OCI-LY1 (cell line): ENCODE data around the gene OLFML2B.

Source experiments
- H2AFZ ChIP-seq: fragments of 200-600 bp; sonication (generic), shearing (Covaris generic); 2 replicates; pipeline ENCODE4 v1.6.0; 2014; ENCODE audit warnings: antibody characterized with exemption, mild to moderate bottlenecking, low read length
- H3F3A ChIP-seq: fragments of 200-600 bp; sonication (generic), shearing (Covaris generic); 2 replicates; pipeline ENCODE4 v1.6.0; 2014; ENCODE audit warnings: mild to moderate bottlenecking, antibody characterized with exemption, low read length, moderate library complexity; ENCODE audit not compliant: insufficient read depth
- H3K27ac ChIP-seq: fragments of 200-600 bp; sonication (generic); 2 replicates; pipeline ENCODE4 v1.5.1; 2014; ENCODE audit warnings: low read length, mixed run types, mild to moderate bottlenecking, low read depth; ENCODE audit not compliant: poor library complexity, severe bottlenecking
- H3K27me3 ChIP-seq: fragments of 200-600 bp; sonication (generic); 2 replicates; pipeline ENCODE4 v1.6.0; 2014; ENCODE audit warnings: antibody characterized with exemption, mild to moderate bottlenecking, low read length, moderate library complexity; ENCODE audit not compliant: insufficient read depth
- H3K36me3 ChIP-seq: fragments of 200-600 bp; sonication (generic); 2 replicates; pipeline ENCODE4 v1.6.1; 2014; ENCODE audit warnings: mild to moderate bottlenecking, antibody characterized with exemption, low read length, moderate library complexity, mixed read lengths; ENCODE audit not compliant: insufficient read depth
- H3K4me1 ChIP-seq: fragments of 200-600 bp; sonication (generic); 2 replicates; pipeline ENCODE4 v1.5.1; 2014; ENCODE audit warnings: mild to moderate bottlenecking, low read length, moderate library complexity; ENCODE audit not compliant: insufficient read depth, severe bottlenecking
- H3K4me2 ChIP-seq: fragments of 200-600 bp; sonication (generic), shearing (Covaris generic); 2 replicates; pipeline ENCODE4 v1.6.1; 2014; ENCODE audit warnings: low read length
- H3K4me3 ChIP-seq: fragments of 200-600 bp; sonication (generic); 2 replicates; pipeline ENCODE4 v1.5.1; 2014; ENCODE audit warnings: low read length, low read depth, mild to moderate bottlenecking, mixed read lengths; ENCODE audit not compliant: poor library complexity, severe bottlenecking
- H3K79me2 ChIP-seq: fragments of 200-600 bp; shearing (Covaris generic); 2 replicates; pipeline ENCODE4 v1.6.1; 2016; ENCODE audit warnings: mixed run types, low read length, mixed read lengths; ENCODE audit not compliant: insufficient read depth
- H3K9ac ChIP-seq: fragments of 200-600 bp; sonication (generic), shearing (Covaris generic); 2 replicates; pipeline ENCODE4 v1.6.1; 2014; ENCODE audit warnings: mild to moderate bottlenecking, low read length, mixed read lengths
- H3K9me2 ChIP-seq: fragments of 200-600 bp; sonication (generic), shearing (Covaris generic); 2 replicates; pipeline ENCODE4 v1.6.1; 2014; ENCODE audit warnings: low read depth, mild to moderate bottlenecking, low read length, mixed read lengths
- H3K9me3 ChIP-seq: fragments of 200-600 bp; shearing (Covaris generic); 2 replicates; pipeline ENCODE4 v1.6.1; 2014; ENCODE audit warnings: low read length, mixed read lengths
- H4K20me1 ChIP-seq: fragments of 200-600 bp; sonication (generic), shearing (Covaris generic); 2 replicates; pipeline ENCODE4 v1.6.0; 2016; ENCODE audit warnings: mild to moderate bottlenecking, low read length; ENCODE audit not compliant: insufficient read depth
- EZH2 ChIP-seq: fragments of 200-600 bp; sonication (generic), shearing (Covaris generic); IDR thresholded peaks from 2 replicates; pipeline ENCODE4 v1.8.0; 2017; ENCODE audit warnings: borderline replicate concordance, mixed run types, mild to moderate bottlenecking, antibody characterized with exemption, low read length, moderate library complexity, mixed read lengths
- TF ChIP-seq, protein P1 (sequence below): fragments of 200-600 bp; sonication (generic), shearing (Covaris generic); IDR thresholded peaks from 2 replicates; pipeline ENCODE4 v1.5.1; 2017; ENCODE audit warnings: mild to moderate bottlenecking, antibody characterized with exemption, low read length, moderate library complexity, mixed read lengths

The OLFML2B gene

DNA sequence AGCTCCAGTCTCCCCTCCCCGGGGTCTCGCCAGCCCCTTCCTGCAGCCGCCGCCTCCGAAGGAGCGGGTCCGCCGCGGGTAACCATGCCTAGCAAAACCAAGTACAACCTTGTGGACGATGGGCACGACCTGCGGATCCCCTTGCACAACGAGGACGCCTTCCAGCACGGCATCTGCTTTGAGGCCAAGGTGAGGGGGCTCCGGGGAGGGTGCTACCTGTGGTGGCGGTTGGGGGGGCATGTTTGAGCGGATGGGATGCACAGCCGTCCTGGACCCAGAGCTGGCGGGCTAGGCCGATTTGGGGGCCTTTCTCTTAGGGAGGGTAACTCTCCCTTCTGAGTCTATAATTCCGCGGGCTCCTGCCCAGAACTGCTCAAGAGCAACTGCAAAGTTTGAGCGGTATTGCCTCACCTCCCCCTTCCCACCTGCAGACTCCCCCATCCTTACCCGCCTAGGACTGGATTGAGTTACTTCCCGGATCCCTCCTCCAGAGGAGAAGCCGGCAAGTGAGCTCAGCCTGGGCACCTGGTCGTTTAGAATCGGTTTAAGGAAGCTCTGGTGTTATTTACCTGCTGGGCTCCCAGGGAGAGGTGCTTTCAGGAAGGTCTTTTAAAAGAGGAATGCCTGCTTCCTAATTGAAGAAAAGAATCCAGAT lies 46.6 kb upstream of the OLFML2B start:
- H3K9me2 ChIP-seq: no peaks in the 10 kb centered on the region
- TF ChIP-seq, protein P1, sequence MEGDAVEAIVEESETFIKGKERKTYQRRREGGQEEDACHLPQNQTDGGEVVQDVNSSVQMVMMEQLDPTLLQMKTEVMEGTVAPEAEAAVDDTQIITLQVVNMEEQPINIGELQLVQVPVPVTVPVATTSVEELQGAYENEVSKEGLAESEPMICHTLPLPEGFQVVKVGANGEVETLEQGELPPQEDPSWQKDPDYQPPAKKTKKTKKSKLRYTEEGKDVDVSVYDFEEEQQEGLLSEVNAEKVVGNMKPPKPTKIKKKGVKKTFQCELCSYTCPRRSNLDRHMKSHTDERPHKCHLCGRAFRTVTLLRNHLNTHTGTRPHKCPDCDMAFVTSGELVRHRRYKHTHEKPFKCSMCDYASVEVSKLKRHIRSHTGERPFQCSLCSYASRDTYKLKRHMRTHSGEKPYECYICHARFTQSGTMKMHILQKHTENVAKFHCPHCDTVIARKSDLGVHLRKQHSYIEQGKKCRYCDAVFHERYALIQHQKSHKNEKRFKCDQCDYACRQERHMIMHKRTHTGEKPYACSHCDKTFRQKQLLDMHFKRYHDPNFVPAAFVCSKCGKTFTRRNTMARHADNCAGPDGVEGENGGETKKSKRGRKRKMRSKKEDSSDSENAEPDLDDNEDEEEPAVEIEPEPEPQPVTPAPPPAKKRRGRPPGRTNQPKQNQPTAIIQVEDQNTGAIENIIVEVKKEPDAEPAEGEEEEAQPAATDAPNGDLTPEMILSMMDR: no peak
- no peak for TF ChIP-seq EZH2
- H3K79me2 ChIP-seq: no peaks in the 10 kb centered on the region
- H3K4me3 ChIP-seq: peak overlapping the region; percentile 66
- no peaks in the 10 kb centered on the region for H3K27me3 ChIP-seq
- H3F3A ChIP-seq: no peaks in the 10 kb centered on the region
- peak overlapping the region; percentile 84 for H3K4me2 ChIP-seq
- H3K9ac ChIP-seq: peak overlapping the region; percentile 35; the same call in 1 of the 2 replicates
- H3K9me3 ChIP-seq: no peaks in the 10 kb centered on the region
- H3K4me1 ChIP-seq: peaks cover 16% of the 10 kb centered on the region
- H2AFZ ChIP-seq: no peak overlapping the region
- no peaks in the 10 kb centered on the region for H3K36me3 ChIP-seq
- H4K20me1 ChIP-seq: no peaks in the 10 kb centered on the region
- no peak overlapping the region for H3K27ac ChIP-seq

- peak within 1 kb of the TSS; percentile 56 for H3K9ac ChIP-seq
- no peaks in the 10 kb centered on the region for H4K20me1 ChIP-seq
- H3K4me1 ChIP-seq: peaks cover 16% of the 10 kb centered on the region
- no peaks in the 10 kb centered on the region for H3K9me2 ChIP-seq
- no peaks in the 10 kb centered on the region for H3K27me3 ChIP-seq
- TF ChIP-seq, protein P1: no peak
- TF ChIP-seq EZH2: no peak
- no peak within 1 kb of the TSS for H3K27ac ChIP-seq
- H3K9me3 ChIP-seq: no peaks in the 10 kb centered on the region
- peak within 1 kb of the TSS; percentile 84 for H3K4me2 ChIP-seq
- H3K79me2 ChIP-seq: no peaks in the 10 kb centered on the region
- no peaks in the 10 kb centered on the region for H3K36me3 ChIP-seq
- H2AFZ ChIP-seq: peak within 1 kb of the TSS; percentile 84
- peak within 1 kb of the TSS; percentile 66 for H3K4me3 ChIP-seq
- H3F3A ChIP-seq: no peaks in the 10 kb centered on the region
Measured at GRCh38 chr1:162069334-162070093, 45.8 kb upstream of the OLFML2B start, which contains the start of gene NOS1AP. Gene NOS1AP (plus strand): TSS chr1:162069691. CDS start chr1:162070178, 487 bp downstream.

- H3K4me2 ChIP-seq: no peak overlapping the region; the same call in 1 of the 2 replicates
- H3K4me1 ChIP-seq: peaks cover 16% of the 10 kb centered on the region
- no peaks in the 10 kb centered on the region for H3K27me3 ChIP-seq
- H3K4me3 ChIP-seq: no peak overlapping the region
- no peak overlapping the region for H2AFZ ChIP-seq
- TF ChIP-seq, protein P1: no peak
- no peak for TF ChIP-seq EZH2
- H3K9me3 ChIP-seq: no peaks in the 10 kb centered on the region
- no peaks in the 10 kb centered on the region for H3K36me3 ChIP-seq
- H3K9me2 ChIP-seq: no peaks in the 10 kb centered on the region
- no peaks in the 10 kb centered on the region for H4K20me1 ChIP-seq
- no peaks in the 10 kb centered on the region for H3K79me2 ChIP-seq
- H3K9ac ChIP-seq: no peak overlapping the region
- no peak overlapping the region for H3K27ac ChIP-seq
- H3F3A ChIP-seq: no peaks in the 10 kb centered on the region
Measured at GRCh38 chr1:162068301-162068700, 44.6 kb upstream of the OLFML2B start.
